HEK293T (cell line): Measurements from ENCODE around the gene TYR.

ENCODE experiments used
- ARNT ChIP-seq: fragments of 450-650 bp; IDR thresholded peaks from 2 replicates; pipeline ENCODE4 v1.6.1; 2017; ENCODE audit warnings: mild to moderate bottlenecking
- BHLHE40 ChIP-seq: fragments of 450-650 bp; IDR thresholded peaks from 2 replicates; pipeline ENCODE4 v1.6.1; 2016; ENCODE audit warnings: mild to moderate bottlenecking, moderate library complexity, borderline replicate concordance
- CTBP1 ChIP-seq: fragments of 450-650 bp; IDR thresholded peaks from 2 replicates; pipeline ENCODE4 v1.6.1; 2016; ENCODE audit warnings: borderline replicate concordance
- FOXA1 ChIP-seq: fragments of 450-650 bp; IDR thresholded peaks from 2 replicates; pipeline ENCODE4 v1.6.1; 2016; ENCODE audit warnings: mild to moderate bottlenecking
- FOXM1 ChIP-seq: fragments of 450-650 bp; IDR thresholded peaks from 2 replicates; pipeline ENCODE4 v1.6.1; 2017; ENCODE audit warnings: mild to moderate bottlenecking, borderline replicate concordance
- HDGF ChIP-seq: fragments of 450-650 bp; IDR thresholded peaks from 2 replicates; pipeline ENCODE4 v1.6.1; 2017; ENCODE audit warnings: antibody characterized with exemption, borderline replicate concordance
- L3MBTL2 ChIP-seq: fragments of 450-650 bp; conservative IDR thresholded peaks from 2 replicates; pipeline ENCODE4 v1.6.1; 2016; ENCODE audit warnings: mild to moderate bottlenecking
- NFRKB ChIP-seq: fragments of 450-650 bp; IDR thresholded peaks from 2 replicates; pipeline ENCODE4 v1.6.1; 2016; ENCODE audit warnings: mild to moderate bottlenecking, moderate library complexity
- SUZ12 ChIP-seq: fragments of 450-650 bp; IDR thresholded peaks from 2 replicates; pipeline ENCODE4 v1.6.1; 2016; ENCODE audit warnings: mild to moderate bottlenecking
- ZNF384 ChIP-seq: fragments of 450-650 bp; IDR thresholded peaks from 2 replicates; pipeline ENCODE4 v1.6.1; 2016

DNA sequence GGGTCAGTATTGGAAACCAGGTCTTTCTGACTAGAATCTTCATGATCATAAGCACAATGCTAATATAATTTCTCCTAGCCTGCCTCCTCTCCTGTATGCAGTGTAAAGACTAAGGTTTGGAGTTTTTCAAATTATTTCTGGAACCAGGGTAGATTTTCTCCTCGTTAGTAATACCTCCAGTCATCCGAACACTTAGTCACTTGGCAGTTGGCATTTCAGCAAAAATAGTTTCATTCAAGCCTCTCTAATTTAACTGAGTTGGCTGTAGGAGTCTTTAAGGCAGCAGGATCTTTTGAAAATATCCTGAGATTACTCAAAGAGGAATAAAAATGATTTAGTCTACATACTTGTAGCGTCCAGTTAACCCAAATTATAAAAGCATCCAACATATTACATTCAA lies 6.3 kb downstream of the TYR start:
- TF ChIP-seq HDGF (no peak), ARNT (no peak), BHLHE40 (no peak), SUZ12 (no peak), FOXM1 (no peak), ZNF384 (no peak), CTBP1 (no peak), FOXA1 (no peak), NFRKB (no peak), L3MBTL2 (no peak)
